Astrocyte (in vitro differentiated cells and primary cell): Measurements from ENCODE around the gene ANKRD42. TPM values are rescaled to one million over a fixed set of nuclear protein-coding genes. Genes with fewer than 3 reads are reported as not detected.

Experiments used
- DNase-seq: peaks from one replicate; pipeline ENCODE4 v3.0.0-alpha.2; 2010; ENCODE audit warnings: low read depth
- FAIRE-seq: peaks from 2 replicates; lab custom pipeline; 2011; peaks lifted over from hg19 to GRCh38; lab: Jason Lieb, UNC
- H2AFZ ChIP-seq: 2 replicates; pipeline ENCODE4 v1.6.0; 2012; ENCODE audit warnings: low read depth, low read length, inconsistent platforms
- H3K27ac ChIP-seq: 2 replicates; pipeline ENCODE4 v1.5.1; 2011; ENCODE audit warnings: low read depth, low read length, inconsistent platforms
- H3K27me3 ChIP-seq: 2 replicates; pipeline ENCODE4 v1.6.0; 2011; ENCODE audit warnings: low read length, inconsistent platforms; ENCODE audit not compliant: insufficient read depth
- H3K36me3 ChIP-seq: 2 replicates; pipeline ENCODE4 v1.5.1; 2011; ENCODE audit warnings: low read length, inconsistent platforms; ENCODE audit not compliant: insufficient read depth
- H3K4me1 ChIP-seq: 2 replicates; pipeline ENCODE4 v1.5.1; 2011; ENCODE audit warnings: low read length, inconsistent platforms; ENCODE audit not compliant: insufficient read depth
- H3K4me2 ChIP-seq: 2 replicates; pipeline ENCODE4 v1.6.0; 2012; ENCODE audit warnings: low read length, inconsistent platforms
- H3K4me3 ChIP-seq: 2 replicates; pipeline ENCODE4 v1.5.1; 2011; ENCODE audit warnings: low read depth, mild to moderate bottlenecking, low read length, inconsistent platforms; ENCODE audit not compliant: insufficient read depth
- H3K79me2 ChIP-seq: 2 replicates; pipeline ENCODE4 v1.6.0; 2012; ENCODE audit warnings: mild to moderate bottlenecking, low read length, inconsistent platforms; ENCODE audit not compliant: insufficient read depth
- H3K9ac ChIP-seq: 2 replicates; pipeline ENCODE4 v1.6.0; 2012; ENCODE audit warnings: mild to moderate bottlenecking, low read length, inconsistent platforms
- H3K9me3 ChIP-seq: 2 replicates; pipeline ENCODE4 v1.5.1; 2012; ENCODE audit warnings: low read depth, mild to moderate bottlenecking, low read length, inconsistent platforms; ENCODE audit not compliant: insufficient read depth
- H4K20me1 ChIP-seq: 2 replicates; pipeline ENCODE4 v1.6.0; 2012; ENCODE audit warnings: low read length, inconsistent platforms; ENCODE audit not compliant: insufficient read depth
- H3K27ac Mint-ChIP-seq: one replicate; pipeline ENCODE4 v1.8.0; 2021; ENCODE audit warnings: mild to moderate bottlenecking, mixed read lengths; ENCODE audit not compliant: unreplicated experiment
- H3K27me3 Mint-ChIP-seq: one replicate; pipeline ENCODE4 v1.8.0; 2021; ENCODE audit warnings: low read depth, mixed read lengths; ENCODE audit not compliant: unreplicated experiment
- H3K36me3 Mint-ChIP-seq: one replicate; pipeline ENCODE4 v1.8.0; 2021; ENCODE audit warnings: low read depth, mixed read lengths; ENCODE audit not compliant: unreplicated experiment
- H3K4me1 Mint-ChIP-seq: one replicate; pipeline ENCODE4 v1.8.0; 2021; ENCODE audit warnings: low read depth, mixed read lengths; ENCODE audit not compliant: unreplicated experiment
- H3K4me3 Mint-ChIP-seq: one replicate; pipeline ENCODE4 v1.8.0; 2021; ENCODE audit warnings: mild to moderate bottlenecking, moderate library complexity, mixed read lengths; ENCODE audit not compliant: unreplicated experiment
- H3K9me3 Mint-ChIP-seq: one replicate; pipeline ENCODE4 v1.8.0; 2021; ENCODE audit warnings: mild to moderate bottlenecking, mixed read lengths; ENCODE audit not compliant: unreplicated experiment
- CTCF ChIP-seq: IDR thresholded peaks from 2 replicates; pipeline ENCODE4 v1.5.1; 2011; ENCODE audit warnings: low read depth, mild to moderate bottlenecking, inconsistent platforms, low read length, moderate library complexity; ENCODE audit not compliant: insufficient read depth
- EZH2 ChIP-seq: IDR thresholded peaks from 2 replicates; pipeline ENCODE4 v1.6.1; 2012; ENCODE audit warnings: mild to moderate bottlenecking, low read length, inconsistent platforms; ENCODE audit not compliant: insufficient read depth
- total RNA-seq: library from RNA; stranded (reverse); gene quantifications from 2 replicates; pipeline ENCODE4 v1.2.1, GENCODE V29; 2021

ANKRD42 gene
- total RNA-seq, 1 donor from 2014 or later: 15.0 TPM

GRCh38 chr11:83170865-83171264, 22.6 kb upstream of the ANKRD42 start:
- Histone ChIP-seq H2AFZ (no peak overlapping the region), H3K4me2 (peak overlapping the region; percentile 65), H3K4me1 (peaks cover 3% of the 10 kb centered on the region), H3K9ac (peak overlapping the region; percentile 11), H3K27me3 (no peaks in the 10 kb centered on the region), H3K27ac (no peak overlapping the region), H3K9me3 (no peaks in the 10 kb centered on the region), H3K4me3 (no peak overlapping the region), H3K36me3 (peaks cover 59% of the 10 kb centered on the region), H3K79me2 (peaks cover 99% of the 10 kb centered on the region), H4K20me1 (peaks cover 87% of the 10 kb centered on the region)
- Mint-ChIP-seq H3K36me3 (peaks cover 20% of the 10 kb centered on the region), H3K4me3 (peak overlapping the region; percentile 22), H3K4me1 (peaks cover 10% of the 10 kb centered on the region), H3K9me3 (no peaks in the 10 kb centered on the region), H3K27me3 (no peaks in the 10 kb centered on the region), H3K27ac (no peak overlapping the region)
- FAIRE-seq: no peak
- no peak for DNase-seq
- no peak for TF ChIP-seq EZH2
- no peak for TF ChIP-seq CTCF

- H3K9me3 Mint-ChIP-seq: no peaks in the 10 kb centered on the region
- H3K36me3 Mint-ChIP-seq: peaks cover 20% of the 10 kb centered on the region
- Histone ChIP-seq H3K9ac (no peak overlapping the region), H2AFZ (no peak overlapping the region), H4K20me1 (peaks cover 89% of the 10 kb centered on the region), H3K9me3 (no peaks in the 10 kb centered on the region), H3K4me2 (no peak overlapping the region), H3K27ac (no peak overlapping the region), H3K4me3 (no peak overlapping the region), H3K79me2 (peaks cover 99% of the 10 kb centered on the region), H3K36me3 (peaks cover 58% of the 10 kb centered on the region), H3K4me1 (peaks cover 3% of the 10 kb centered on the region), H3K27me3 (no peaks in the 10 kb centered on the region)
- H3K27ac Mint-ChIP-seq: no peak overlapping the region
- H3K4me1 Mint-ChIP-seq: peaks cover 10% of the 10 kb centered on the region
- no peak overlapping the region for H3K4me3 Mint-ChIP-seq
- no peaks in the 10 kb centered on the region for H3K27me3 Mint-ChIP-seq
- no peak for FAIRE-seq
- DNase-seq: no peak
- TF ChIP-seq CTCF: no peak
- no peak for TF ChIP-seq EZH2
Observed at GRCh38 chr11:83172551-83172950, 21.0 kb upstream of the ANKRD42 start.

GRCh38 chr11:83174008-83174407, 19.5 kb upstream of the ANKRD42 start:
- H3K4me3 ChIP-seq: no peak overlapping the region
- peaks cover 3% of the 10 kb centered on the region for H3K4me1 ChIP-seq
- Mint-ChIP-seq H3K27me3 (no peaks in the 10 kb centered on the region), H3K4me1 (peaks cover 10% of the 10 kb centered on the region), H3K4me3 (no peak overlapping the region), H3K27ac (no peak overlapping the region), H3K36me3 (peaks cover 8% of the 10 kb centered on the region), H3K9me3 (no peaks in the 10 kb centered on the region)
- TF ChIP-seq EZH2 (no peak), CTCF (no peak)
- no peak for FAIRE-seq
- H3K9me3 ChIP-seq: no peaks in the 10 kb centered on the region
- no peak overlapping the region for H2AFZ ChIP-seq
- H4K20me1 ChIP-seq: peaks cover 84% of the 10 kb centered on the region
- no peaks in the 10 kb centered on the region for H3K27me3 ChIP-seq
- no peak overlapping the region for H3K27ac ChIP-seq
- H3K9ac ChIP-seq: no peak overlapping the region
- H3K36me3 ChIP-seq: peaks cover 55% of the 10 kb centered on the region
- DNase-seq: no peak
- H3K79me2 ChIP-seq: peaks cover 96% of the 10 kb centered on the region
- peak overlapping the region; percentile 28 for H3K4me2 ChIP-seq
